Fibroblast of the aortic adventitia (primary cell): Measurements from ENCODE around the gene BECN2. TPM values are rescaled to one million over a fixed set of nuclear protein-coding genes. Genes with fewer than 3 reads are reported as not detected.

Source experiments
- DNase-seq: peaks from one replicate; pipeline ENCODE4 v3.0.0-alpha.2; 2010; ENCODE audit warnings: low read depth
- H3K4me3 ChIP-seq: 2 replicates; pipeline ENCODE4 v1.5.1; 2011; ENCODE audit warnings: low read depth, mild to moderate bottlenecking, control low read depth, low read length, moderate library complexity
- total RNA-seq: library from RNA; depleted of rRNA; stranded (reverse); fragments of >200 nt; gene quantifications from 2 replicates; pipeline ENCODE4 v1.2.3, GENCODE V29; 2012; ENCODE audit warnings: low replicate concordance
- TF ChIP-seq, protein P1 (sequence below): IDR thresholded peaks from 2 replicates; pipeline ENCODE4 v1.5.1; 2011; ENCODE audit warnings: mild to moderate bottlenecking, low read length, control low read depth, inconsistent platforms; ENCODE audit not compliant: insufficient read depth

Gene BECN2
- total RNA-seq, 1 donor: not detected

DNA sequence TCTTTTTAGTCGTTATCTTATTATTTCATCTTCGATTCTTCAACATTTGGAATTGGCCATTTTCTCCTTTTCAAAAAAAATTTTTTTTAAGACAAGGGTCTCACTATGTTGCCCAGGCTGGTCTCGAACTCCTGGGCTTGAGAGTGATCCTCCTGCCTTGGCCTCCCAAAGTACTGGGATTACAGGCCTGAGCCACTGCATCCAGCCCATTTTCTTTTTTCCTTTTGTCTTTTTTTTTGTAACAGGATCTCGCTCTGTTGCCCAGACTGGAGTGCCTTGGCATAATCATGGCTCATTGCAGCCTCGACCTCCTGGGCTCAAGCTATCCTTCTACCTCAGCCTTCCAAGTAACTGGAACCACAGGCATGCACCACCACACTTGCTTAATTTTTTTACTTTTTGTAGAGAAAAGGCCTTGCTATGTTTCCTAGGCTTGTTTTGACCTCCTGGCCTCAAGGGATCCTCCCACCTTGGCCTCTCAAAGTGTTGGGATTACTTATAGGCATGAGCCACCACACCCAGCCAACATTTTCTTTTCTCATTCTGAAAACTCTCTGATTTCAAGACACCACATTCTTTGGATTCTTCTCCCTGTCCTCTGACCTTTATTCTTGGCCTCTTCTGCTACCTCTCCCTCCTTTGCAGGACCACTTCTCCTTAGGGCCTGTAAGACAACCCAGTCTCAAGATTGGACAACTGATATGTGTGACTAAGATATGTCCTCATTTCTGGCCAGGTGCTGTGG is 47.4 kb downstream of the BECN2 start:
- H3K4me3 ChIP-seq: no peak overlapping the region
- DNase-seq: peak; percentile 61
- TF ChIP-seq, protein P1, sequence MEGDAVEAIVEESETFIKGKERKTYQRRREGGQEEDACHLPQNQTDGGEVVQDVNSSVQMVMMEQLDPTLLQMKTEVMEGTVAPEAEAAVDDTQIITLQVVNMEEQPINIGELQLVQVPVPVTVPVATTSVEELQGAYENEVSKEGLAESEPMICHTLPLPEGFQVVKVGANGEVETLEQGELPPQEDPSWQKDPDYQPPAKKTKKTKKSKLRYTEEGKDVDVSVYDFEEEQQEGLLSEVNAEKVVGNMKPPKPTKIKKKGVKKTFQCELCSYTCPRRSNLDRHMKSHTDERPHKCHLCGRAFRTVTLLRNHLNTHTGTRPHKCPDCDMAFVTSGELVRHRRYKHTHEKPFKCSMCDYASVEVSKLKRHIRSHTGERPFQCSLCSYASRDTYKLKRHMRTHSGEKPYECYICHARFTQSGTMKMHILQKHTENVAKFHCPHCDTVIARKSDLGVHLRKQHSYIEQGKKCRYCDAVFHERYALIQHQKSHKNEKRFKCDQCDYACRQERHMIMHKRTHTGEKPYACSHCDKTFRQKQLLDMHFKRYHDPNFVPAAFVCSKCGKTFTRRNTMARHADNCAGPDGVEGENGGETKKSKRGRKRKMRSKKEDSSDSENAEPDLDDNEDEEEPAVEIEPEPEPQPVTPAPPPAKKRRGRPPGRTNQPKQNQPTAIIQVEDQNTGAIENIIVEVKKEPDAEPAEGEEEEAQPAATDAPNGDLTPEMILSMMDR: no peak

DNA sequence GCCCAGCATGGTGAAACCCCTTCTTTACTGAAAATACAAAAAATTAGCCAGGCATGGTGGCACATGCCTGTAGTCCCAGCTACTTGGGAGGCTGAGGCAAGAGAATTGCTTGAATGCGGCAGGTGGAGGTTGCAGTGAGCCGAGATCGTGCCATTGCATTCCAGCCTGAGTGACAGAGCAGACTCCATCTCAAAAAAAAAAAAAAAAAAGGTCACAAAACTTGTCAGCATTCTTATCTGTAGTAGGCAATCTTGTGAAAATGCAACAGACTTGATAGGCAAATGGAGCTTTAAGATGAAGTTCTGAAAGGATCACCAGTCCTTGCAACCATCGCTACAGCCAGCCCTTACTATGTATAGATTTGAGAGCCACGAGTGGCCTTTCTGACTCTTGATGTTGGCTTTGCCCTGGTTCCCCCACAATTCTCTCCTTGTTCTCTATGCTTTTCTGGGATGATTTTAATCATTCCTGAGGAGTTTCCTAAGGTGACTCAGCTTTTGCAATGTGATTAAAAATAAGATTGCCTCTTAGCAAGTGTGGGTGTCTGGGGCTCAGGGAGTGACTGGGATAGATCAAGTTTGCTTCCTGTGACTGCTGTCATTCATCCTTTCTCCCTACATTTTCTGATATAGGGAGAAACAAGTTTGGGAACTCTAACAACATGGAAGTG is 48.4 kb downstream of the BECN2 start:
- no peak overlapping the region for H3K4me3 ChIP-seq
- TF ChIP-seq, protein P1: no peak
- peak; percentile 48 for DNase-seq

DNA sequence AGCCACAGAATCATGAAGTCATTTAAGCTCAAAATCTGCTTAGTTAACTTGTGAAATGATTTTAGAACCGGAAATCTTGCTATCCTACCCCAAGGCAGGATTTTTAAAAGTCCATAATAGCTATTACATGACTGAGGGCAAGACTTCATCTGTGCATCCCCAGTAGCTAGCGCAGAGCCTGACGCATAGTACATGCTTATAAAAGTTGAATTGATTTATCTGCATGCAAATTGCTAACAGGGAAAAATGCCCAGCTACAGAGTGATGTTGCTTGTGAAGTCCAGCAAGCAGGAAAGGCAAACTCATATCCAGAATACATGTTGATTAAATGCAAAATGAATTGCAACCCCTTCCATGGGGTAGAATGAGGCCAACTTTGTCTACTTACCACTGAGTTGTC is 49.4 kb downstream of the BECN2 start:
- H3K4me3 ChIP-seq: no peak overlapping the region
- no peak for DNase-seq
- TF ChIP-seq, protein P1: no peak

Other genes with a start within 250 kb of the BECN2 start
- 1.2 and 37.2 TPM in 2 replicates for gene EXO1, start 109.6 kb upstream of the BECN2 start, total RNA-seq
- 0.09 TPM in 1 of 2 replicates, not detected in the other for gene MAP1LC3C, start 41.3 kb downstream of the BECN2 start, total RNA-seq